PC-3 (cell line): ENCODE results near the gene OR52E2.

Experiments used
- CTCF ChIP-seq: fragments of 300-600 bp; sonication (generic); conservative IDR thresholded peaks from 2 replicates; pipeline ENCODE4 v1.5.1; 2017; ENCODE audit warnings: antibody characterized with exemption, low read depth, mild to moderate bottlenecking, low read length
- EZH2 ChIP-seq: fragments of 300-600 bp; sonication (generic); IDR thresholded peaks from one replicate; pipeline ENCODE4 v1.6.1; 2017; ENCODE audit warnings: antibody characterized with exemption, mild to moderate bottlenecking, low read length; ENCODE audit not compliant: unreplicated experiment
- EZH2phosphoT487 ChIP-seq: fragments of 300-600 bp; sonication (generic); IDR thresholded peaks from 2 replicates; pipeline ENCODE4 v1.6.1; 2018; ENCODE audit warnings: mild to moderate bottlenecking, antibody characterized with exemption, low read length, borderline replicate concordance

- TF ChIP-seq EZH2phosphoT487: no peak
- TF ChIP-seq CTCF: no peak
- no peak for TF ChIP-seq EZH2
Measured at GRCh38 chr11:5043380-5043779, 16.0 kb downstream of the OR52E2 start.
